Effector memory CD8-positive, alpha-beta T cell (primary cell): ENCODE data around the gene MACROH2A2.
"Not testable (repeated sequence)": the region's sequence is repeated elsewhere in the genome, so short reads cannot be mapped to it uniquely, and the experiment has no call there.

Experiments
- ATAC-seq: fragments of 150-1000 bp; cut with Tn5 transposase; replicated peaks from 2 replicates; pipeline ENCODE4 v1.10.0; 2021; ENCODE audit warnings: mild to moderate bottlenecking, moderate library complexity
- DNase-seq, 3 experiments: peaks; one replicate each; pipeline ENCODE4 v3.0.0; 2021
- H3K27ac Mint-ChIP-seq, 2 donors: one replicate each; pipeline ENCODE4 v1.8.0; 2022; ENCODE audit warnings: mild to moderate bottlenecking in 2 of 2, mixed read lengths in 2 of 2, moderate library complexity in 2 of 2
- H3K27me3 Mint-ChIP-seq, 2 donors: one replicate each; pipeline ENCODE4 v1.8.0; 2022; ENCODE audit warnings: mixed read lengths in 2 of 2
- H3K36me3 Mint-ChIP-seq: one replicate; pipeline ENCODE4 v1.8.0; 2022; ENCODE audit warnings: mild to moderate bottlenecking, moderate library complexity, mixed read lengths; ENCODE audit not compliant: insufficient read depth
- H3K4me1 Mint-ChIP-seq, 2 donors: one replicate each; pipeline ENCODE4 v1.8.0; 2022; ENCODE audit warnings: low read depth in 2 of 2, mixed read lengths in 2 of 2
- H3K4me3 Mint-ChIP-seq, 2 donors: one replicate each; pipeline ENCODE4 v1.8.0; 2022; ENCODE audit warnings: mild to moderate bottlenecking in 2 of 2, mixed read lengths in 2 of 2, moderate library complexity in 2 of 2
- H3K9me3 Mint-ChIP-seq, 2 donors: one replicate each; pipeline ENCODE4 v1.8.0; 2022; ENCODE audit warnings: mixed read lengths in 2 of 2

The MACROH2A2 gene

DNA sequence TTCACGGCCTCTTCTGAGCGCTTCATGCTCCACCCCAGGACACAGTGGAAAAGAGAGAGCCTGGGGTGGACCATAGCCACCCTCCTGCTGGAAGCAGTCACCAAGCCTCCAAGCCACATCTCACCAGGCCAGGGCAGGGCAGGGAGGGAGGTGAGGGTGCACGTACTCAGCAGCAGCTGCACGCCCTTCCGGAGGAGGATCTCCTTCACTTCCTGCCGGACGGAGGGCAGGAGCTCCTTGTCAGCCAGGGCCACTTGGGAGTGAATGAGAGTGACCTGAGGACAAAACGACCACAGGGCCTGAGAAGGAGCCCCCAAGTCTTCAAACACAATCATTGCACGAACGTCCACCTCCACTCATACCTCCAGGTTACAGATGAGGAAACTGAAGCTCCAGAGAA lies 65.0 kb downstream of the MACROH2A2 start:
- Mint-ChIP-seq H3K36me3 (peaks cover 7% of the 10 kb centered on the region), H3K9me3 (no peaks in the 10 kb centered on the region), H3K4me1 (peaks cover 5 to 8% of the 10 kb centered on the region in 2 donors), H3K4me3 (no peak overlapping the region), H3K27ac (no peak overlapping the region), H3K27me3 (no peaks in the 10 kb centered on the region)
- no peak for ATAC-seq
- no peak for DNase-seq

DNA sequence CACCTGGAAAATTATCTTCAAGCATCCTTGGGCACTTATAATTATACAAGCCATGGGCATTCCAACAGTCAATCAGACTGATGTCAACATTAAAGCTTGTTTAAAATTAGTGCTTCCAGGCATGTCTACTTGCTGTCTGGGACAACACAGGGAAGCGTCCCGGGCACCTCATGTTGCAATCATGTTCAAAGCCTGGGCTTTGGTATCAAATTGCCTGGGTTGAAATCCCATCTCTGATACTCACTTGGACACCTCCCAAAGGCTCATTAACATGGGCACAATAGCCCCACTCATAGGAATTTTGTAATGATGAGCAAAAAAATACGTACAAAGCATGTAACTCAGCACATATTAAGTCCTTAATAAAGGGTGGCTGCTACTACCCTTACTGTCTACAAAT lies 65.5 kb downstream of the MACROH2A2 start:
- H3K9me3 Mint-ChIP-seq, result no peaks in the 10 kb centered on the region
- ATAC-seq, result no peak
- H3K27ac Mint-ChIP-seq, result no peak overlapping the region
- peaks cover 4% of the 10 kb centered on the region for H3K36me3 Mint-ChIP-seq
- no peak overlapping the region for H3K4me3 Mint-ChIP-seq
- DNase-seq, result no peak
- no peaks in the 10 kb centered on the region for H3K27me3 Mint-ChIP-seq
- peaks cover 5 to 8% of the 10 kb centered on the region in 2 donors for H3K4me1 Mint-ChIP-seq

DNA sequence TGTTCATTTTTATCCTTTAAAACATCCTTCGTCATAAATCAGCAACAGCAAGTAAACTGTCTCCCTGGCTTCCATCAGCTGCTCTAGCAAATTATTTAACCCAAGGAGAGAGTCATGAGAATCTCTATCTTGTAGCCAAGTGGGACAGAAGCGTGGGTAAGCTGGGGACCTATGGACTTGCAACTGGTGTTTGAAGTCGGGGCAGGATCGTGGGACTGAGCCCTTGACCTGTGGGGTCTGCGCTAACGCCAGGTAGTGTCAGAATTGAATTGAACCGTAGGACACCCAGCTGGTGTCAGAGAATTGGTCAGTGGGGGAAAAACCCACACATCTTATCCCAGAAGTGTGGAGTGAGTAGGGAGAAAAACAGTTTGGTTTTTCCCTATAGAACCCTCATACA lies 66.6 kb downstream of the MACROH2A2 start:
- Mint-ChIP-seq H3K9me3 (no peaks in the 10 kb centered on the region), H3K27me3 (no peaks in the 10 kb centered on the region), H3K36me3 (peaks cover 4% of the 10 kb centered on the region), H3K4me3 (no peak overlapping the region), H3K27ac (no peak overlapping the region), H3K4me1 (peaks cover 5 to 8% of the 10 kb centered on the region in 2 donors)
- ATAC-seq (no peak), DNase-seq (no peak)

DNA sequence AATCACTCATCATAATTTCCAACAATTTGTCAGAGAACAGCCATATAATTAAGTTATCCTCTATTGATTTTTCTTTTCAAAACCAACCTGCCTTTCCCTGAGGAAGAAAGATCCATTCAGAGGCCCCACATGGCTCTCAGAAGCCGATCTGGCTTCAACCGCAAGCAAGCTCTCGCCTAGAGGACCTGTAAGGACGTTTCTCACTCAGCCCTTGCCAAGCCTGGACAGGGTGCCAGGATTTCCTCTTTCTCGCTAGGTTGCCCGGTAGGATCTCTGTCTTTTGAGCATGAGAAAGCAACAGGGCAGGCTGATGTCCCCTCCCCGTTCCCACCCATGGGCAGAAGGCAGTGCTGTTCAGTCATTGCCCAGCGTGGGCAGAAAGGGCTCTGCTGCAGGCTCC lies 67.0 kb downstream of the MACROH2A2 start:
- H3K4me3 Mint-ChIP-seq, result no peak overlapping the region
- no peaks in the 10 kb centered on the region for H3K27me3 Mint-ChIP-seq
- ATAC-seq, result no peak
- peaks cover 5 to 8% of the 10 kb centered on the region in 2 donors for H3K4me1 Mint-ChIP-seq
- H3K9me3 Mint-ChIP-seq, result no peaks in the 10 kb centered on the region
- peaks cover 4% of the 10 kb centered on the region for H3K36me3 Mint-ChIP-seq
- H3K27ac Mint-ChIP-seq, result no peak overlapping the region
- DNase-seq, result no peak

DNA sequence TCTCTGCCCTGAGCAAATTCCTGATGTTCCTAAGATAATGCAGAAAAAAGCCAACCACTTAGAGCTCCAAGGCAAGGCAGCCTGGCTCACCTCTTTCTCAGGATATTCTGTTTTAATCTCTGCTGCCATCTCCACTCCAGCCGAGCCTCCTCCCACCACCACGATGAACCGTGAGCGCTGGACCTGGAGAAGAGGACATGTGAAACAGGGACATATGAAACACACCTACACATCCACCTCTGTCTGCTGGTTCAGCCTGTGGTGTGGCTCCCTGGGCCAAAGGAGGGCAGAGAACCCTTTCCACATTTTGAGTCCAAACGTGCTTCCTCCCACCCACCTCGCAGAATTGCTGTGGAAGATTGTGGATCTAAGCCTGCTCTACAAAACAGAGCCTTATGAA lies 67.8 kb downstream of the MACROH2A2 start:
- Mint-ChIP-seq H3K36me3 (peaks cover 3% of the 10 kb centered on the region), H3K27me3 (no peaks in the 10 kb centered on the region), H3K9me3 (no peaks in the 10 kb centered on the region), H3K4me1 (peaks cover 5% of the 10 kb centered on the region in 2 donors), H3K27ac (peak overlapping the region in 1 of 2 donors; percentile 10), H3K4me3 (no peak overlapping the region)
- DNase-seq (no peak), ATAC-seq (no peak)

DNA sequence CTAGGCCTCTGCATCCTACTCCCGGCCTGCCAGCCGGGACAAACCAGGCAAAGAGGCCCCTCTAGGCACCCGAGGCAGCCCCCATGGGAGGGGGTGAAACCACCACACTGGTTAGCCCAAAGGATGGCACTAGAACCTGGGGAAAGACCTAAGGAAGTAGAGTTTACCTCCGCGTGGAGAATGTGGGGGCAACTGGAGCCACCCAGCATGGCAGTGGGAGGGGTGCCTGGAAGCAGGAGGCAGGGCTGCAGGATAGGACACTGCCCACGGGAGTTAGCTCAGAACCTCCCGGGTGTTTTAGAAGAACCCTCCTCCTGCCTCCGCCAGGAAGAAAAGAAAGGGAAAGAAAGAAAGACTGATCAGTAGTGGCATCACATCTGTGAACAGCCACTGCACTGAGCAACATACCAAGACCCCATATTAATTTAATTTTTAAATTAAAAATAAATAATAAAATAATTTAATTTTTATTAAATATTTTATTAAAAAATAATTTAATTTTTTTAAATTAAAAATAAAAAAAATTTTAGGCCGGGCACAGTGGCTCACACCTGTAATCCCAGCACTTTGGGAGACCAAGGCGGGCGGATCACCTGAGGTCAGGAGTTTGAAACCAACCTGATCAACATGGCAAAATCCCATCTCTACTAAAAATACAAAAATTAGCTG lies 68.8 kb downstream of the MACROH2A2 start:
- Mint-ChIP-seq H3K9me3 (no peaks in the 10 kb centered on the region), H3K27ac (no peak overlapping the region), H3K27me3 (no peaks in the 10 kb centered on the region), H3K4me1 (peaks cover under 1 to 3% of the 10 kb centered on the region in 2 donors), H3K36me3 (no peaks in the 10 kb centered on the region), H3K4me3 (no peak overlapping the region)
- ATAC-seq (no peak), DNase-seq (no peak)

DNA sequence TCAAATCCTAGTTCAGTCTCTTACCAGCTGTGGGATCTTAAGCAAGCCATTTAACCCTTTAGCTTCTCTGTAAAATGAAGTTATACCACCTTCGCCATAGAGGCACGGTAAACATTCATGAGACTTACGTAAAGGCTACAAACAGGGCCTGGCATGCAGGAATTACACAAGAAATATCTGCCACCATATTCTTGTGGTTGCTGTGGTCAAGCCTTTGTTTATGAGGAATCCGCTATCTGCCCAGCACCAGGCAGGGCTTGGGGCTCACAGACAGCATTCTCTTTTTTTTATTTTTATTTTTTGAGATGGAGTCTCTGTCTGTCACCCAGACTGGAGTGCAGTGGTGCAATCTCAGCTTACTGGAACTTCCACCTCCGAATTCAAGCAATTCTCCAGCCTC lies 70.1 kb downstream of the MACROH2A2 start:
- Mint-ChIP-seq H3K4me3 (no peak overlapping the region), H3K9me3 (no peaks in the 10 kb centered on the region), H3K27ac (no peak overlapping the region)

DNA sequence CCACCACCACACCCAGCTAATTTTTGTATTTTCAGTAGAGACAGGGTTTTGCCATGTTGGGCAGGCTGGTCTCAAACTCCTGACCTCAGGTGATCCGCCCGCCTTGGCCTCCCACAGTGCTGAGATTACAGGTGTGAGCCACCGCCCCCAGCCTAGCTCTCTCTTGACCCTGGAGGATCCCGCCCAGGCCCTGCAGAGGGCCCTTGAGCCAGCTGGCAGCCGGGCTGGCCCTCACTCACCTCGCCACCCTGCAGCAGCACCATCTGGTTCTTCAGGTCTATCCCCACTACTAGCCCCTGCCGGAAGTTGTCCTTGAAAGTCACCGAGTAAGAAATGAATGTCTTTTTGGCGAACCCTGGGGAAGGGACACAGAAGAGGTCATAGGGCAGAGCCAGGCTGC lies 70.5 kb downstream of the MACROH2A2 start:
- not testable (repeated sequence) for H3K27ac Mint-ChIP-seq, ATAC-seq, H3K36me3 Mint-ChIP-seq, H3K4me3 Mint-ChIP-seq, H3K4me1 Mint-ChIP-seq, H3K9me3 Mint-ChIP-seq, DNase-seq, H3K27me3 Mint-ChIP-seq

More for the DNA sequence above, 70.1 kb downstream of the MACROH2A2 start:
- no peak for ATAC-seq
- no peaks in the 10 kb centered on the region for H3K36me3 Mint-ChIP-seq
- H3K27me3 Mint-ChIP-seq, result no peaks in the 10 kb centered on the region
- DNase-seq, result no peak
- H3K4me1 Mint-ChIP-seq, result peaks cover 0 to 3% of the 10 kb centered on the region in 2 donors

DNA sequence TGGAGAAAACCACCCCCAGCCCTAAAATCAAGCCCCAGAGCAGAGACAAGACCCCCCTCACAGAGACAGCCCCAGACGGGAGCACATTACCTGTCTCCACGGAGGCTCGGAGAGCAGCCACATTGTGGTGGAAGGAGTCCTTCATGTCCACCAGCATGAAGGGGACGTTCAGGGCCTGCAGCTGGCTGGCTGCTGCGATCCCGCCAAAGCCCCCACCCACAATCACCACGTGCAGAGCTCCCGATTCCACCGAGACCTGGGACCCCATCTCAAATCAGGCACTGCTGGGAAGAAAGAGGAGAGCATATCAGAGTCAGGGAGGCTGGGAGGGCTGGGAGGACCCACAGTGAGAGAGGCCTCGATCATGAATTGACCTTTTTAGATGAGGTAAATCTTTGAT lies 71.2 kb downstream of the MACROH2A2 start:
- Mint-ChIP-seq H3K36me3 (no peaks in the 10 kb centered on the region), H3K4me1 (peaks cover 0 to 3% of the 10 kb centered on the region in 2 donors), H3K27me3 (no peaks in the 10 kb centered on the region), H3K27ac (no peak overlapping the region), H3K4me3 (no peak overlapping the region), H3K9me3 (no peaks in the 10 kb centered on the region)
- ATAC-seq (no peak), DNase-seq (no peak)

DNA sequence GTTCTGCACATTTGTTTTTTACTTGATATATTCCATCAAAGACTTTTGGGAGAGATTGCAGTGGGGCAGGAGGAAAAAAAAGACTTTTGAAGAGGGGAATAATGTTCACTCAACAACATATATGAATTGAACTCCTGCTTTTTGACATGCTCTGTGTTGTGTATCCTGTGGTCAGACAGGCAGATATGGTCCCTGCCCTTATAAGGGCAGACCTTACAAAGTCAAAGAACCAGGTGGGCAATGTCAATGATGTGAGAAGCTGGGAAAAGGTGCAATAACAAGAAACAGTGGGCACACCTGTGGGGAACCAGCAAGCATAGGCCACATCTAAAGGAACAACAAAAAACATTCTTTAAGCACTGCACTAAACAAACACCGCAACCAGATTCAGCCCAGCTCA lies 71.8 kb downstream of the MACROH2A2 start:
- Mint-ChIP-seq H3K4me1 (peaks cover 0 to 3% of the 10 kb centered on the region in 2 donors), H3K4me3 (no peak overlapping the region), H3K36me3 (no peaks in the 10 kb centered on the region), H3K9me3 (no peaks in the 10 kb centered on the region), H3K27me3 (no peaks in the 10 kb centered on the region), H3K27ac (no peak overlapping the region)
- no peak for ATAC-seq
- no peak for DNase-seq

DNA sequence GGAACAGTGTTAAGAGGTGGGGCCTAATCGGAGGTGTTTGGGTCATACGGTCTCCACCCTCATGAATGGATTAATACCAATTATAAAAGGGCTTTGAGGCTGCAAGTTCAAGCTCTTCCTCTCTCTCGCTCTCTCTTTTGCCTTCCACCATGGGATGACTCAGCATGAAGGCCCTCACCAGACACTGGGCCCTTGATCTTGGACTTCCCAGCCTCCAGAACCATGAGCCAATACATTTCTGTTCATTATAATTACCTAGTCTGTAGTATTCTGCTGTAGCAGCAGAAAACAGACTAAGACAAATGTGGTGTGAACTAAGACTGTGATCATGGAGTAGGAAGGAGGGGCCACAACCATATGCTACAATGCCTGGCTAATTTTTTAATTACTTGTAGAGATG lies 72.3 kb downstream of the MACROH2A2 start:
- H3K27ac Mint-ChIP-seq, result no peak overlapping the region
- H3K27me3 Mint-ChIP-seq, result no peaks in the 10 kb centered on the region
- no peaks in the 10 kb centered on the region for H3K36me3 Mint-ChIP-seq
- no peak overlapping the region for H3K4me3 Mint-ChIP-seq
- peaks cover 0 to 3% of the 10 kb centered on the region in 2 donors for H3K4me1 Mint-ChIP-seq
- no peak for ATAC-seq
- no peaks in the 10 kb centered on the region for H3K9me3 Mint-ChIP-seq
- DNase-seq, result no peak

DNA sequence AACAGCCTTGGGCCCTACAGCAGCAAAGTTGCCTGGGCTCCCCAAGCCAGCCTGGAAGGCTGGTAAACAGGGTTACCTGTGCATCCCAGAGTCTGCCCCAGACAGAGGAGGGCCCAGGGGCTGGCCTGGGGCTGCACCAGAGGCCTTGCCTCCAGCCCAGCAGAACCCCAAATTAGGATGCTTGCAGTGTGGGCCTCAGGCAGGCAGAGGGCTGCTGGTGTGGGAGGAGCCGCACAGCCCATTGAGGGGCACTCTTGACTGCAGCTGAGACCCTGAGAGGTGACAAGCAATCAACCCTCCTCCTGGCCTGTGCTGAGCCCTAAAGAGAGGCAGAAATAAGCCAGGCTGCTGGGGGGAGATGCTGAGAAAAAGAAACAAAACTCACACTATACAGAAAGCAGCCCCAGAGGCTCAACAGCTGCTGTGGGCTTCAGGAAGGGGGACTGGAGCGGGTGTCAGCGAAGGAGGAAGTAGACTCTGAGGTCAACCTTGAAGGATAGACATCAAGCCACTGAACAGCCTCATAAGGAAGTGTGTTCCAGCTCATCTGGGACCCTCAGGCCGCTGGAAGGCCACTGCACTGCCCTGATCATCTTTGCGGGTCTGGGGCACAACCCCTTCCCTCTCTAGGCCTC lies 73.4 kb downstream of the MACROH2A2 start:
- H3K36me3 Mint-ChIP-seq, result no peaks in the 10 kb centered on the region
- H3K4me1 Mint-ChIP-seq, result peaks cover 0 to 12% of the 10 kb centered on the region in 2 donors
- no peak for ATAC-seq
- no peak overlapping the region for H3K27ac Mint-ChIP-seq
- DNase-seq, result no peak
- H3K9me3 Mint-ChIP-seq, result no peaks in the 10 kb centered on the region
- no peak overlapping the region for H3K4me3 Mint-ChIP-seq
- H3K27me3 Mint-ChIP-seq, result no peaks in the 10 kb centered on the region

DNA sequence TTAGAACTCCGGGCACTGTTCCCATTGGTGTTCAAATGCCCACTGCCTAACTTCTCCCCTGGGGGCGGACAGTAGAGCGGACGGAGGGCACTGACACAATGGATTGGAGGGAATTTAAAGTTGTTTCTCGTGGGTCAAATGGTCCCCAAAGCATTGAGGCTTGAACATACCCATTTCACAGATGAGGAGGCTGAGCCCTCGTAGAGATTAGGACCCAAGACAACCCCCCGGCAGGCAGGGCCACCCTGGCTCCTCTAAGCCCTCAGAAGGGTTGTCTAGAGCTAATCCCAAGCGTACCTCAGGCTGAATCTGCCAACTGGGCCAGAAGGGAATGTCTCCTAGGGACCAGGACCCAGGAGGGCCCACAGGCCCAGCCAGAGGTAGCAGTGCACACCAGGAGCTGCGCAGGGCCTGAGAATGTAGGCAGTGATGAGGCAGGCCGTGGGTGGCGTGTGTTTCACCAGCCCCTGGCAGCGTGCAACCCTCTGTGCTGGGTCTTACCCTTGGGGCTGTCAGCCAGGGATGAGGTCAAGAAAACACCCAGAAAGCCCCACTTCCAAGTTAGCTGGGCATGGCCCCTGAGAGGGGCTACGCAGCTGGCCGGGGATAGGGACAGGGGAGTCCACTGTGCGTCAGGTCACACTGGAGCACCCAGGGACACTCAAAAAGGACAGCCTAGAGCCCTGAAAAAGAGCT lies 74.2 kb downstream of the MACROH2A2 start:
- ATAC-seq, result no peak
- DNase-seq, result no peak
- no peaks in the 10 kb centered on the region for H3K27me3 Mint-ChIP-seq
- H3K4me3 Mint-ChIP-seq, result no peak overlapping the region
- no peaks in the 10 kb centered on the region for H3K9me3 Mint-ChIP-seq
- H3K36me3 Mint-ChIP-seq, result peaks cover under 1% of the 10 kb centered on the region
- peak overlapping the region in 1 of 2 donors; percentile 26 for H3K27ac Mint-ChIP-seq
- H3K4me1 Mint-ChIP-seq, result peaks cover 3 to 17% of the 10 kb centered on the region in 2 donors
